PC-3 (cell line): Measurements from ENCODE around the gene BTBD18.

ENCODE experiments used
- EZH2 ChIP-seq: fragments of 300-600 bp; sonication (generic); IDR thresholded peaks from one replicate; pipeline ENCODE4 v1.6.1; 2017; ENCODE audit warnings: antibody characterized with exemption, mild to moderate bottlenecking, low read length; ENCODE audit not compliant: unreplicated experiment
- TF ChIP-seq, protein P1 (sequence below): fragments of 300-600 bp; sonication (generic); conservative IDR thresholded peaks from 2 replicates; pipeline ENCODE4 v1.5.1; 2017; ENCODE audit warnings: antibody characterized with exemption, low read depth, mild to moderate bottlenecking, low read length

GRCh38 chr11:57793351-57794115, 41.9 kb upstream of the BTBD18 start:
- TF ChIP-seq, protein P1, sequence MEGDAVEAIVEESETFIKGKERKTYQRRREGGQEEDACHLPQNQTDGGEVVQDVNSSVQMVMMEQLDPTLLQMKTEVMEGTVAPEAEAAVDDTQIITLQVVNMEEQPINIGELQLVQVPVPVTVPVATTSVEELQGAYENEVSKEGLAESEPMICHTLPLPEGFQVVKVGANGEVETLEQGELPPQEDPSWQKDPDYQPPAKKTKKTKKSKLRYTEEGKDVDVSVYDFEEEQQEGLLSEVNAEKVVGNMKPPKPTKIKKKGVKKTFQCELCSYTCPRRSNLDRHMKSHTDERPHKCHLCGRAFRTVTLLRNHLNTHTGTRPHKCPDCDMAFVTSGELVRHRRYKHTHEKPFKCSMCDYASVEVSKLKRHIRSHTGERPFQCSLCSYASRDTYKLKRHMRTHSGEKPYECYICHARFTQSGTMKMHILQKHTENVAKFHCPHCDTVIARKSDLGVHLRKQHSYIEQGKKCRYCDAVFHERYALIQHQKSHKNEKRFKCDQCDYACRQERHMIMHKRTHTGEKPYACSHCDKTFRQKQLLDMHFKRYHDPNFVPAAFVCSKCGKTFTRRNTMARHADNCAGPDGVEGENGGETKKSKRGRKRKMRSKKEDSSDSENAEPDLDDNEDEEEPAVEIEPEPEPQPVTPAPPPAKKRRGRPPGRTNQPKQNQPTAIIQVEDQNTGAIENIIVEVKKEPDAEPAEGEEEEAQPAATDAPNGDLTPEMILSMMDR: no peak
- TF ChIP-seq EZH2: no peak
